ENCODE measurements around the gene TNPO1.
"Not testable (repeated sequence)": the region's sequence is repeated elsewhere in the genome, so short reads cannot be mapped to it uniquely, and the experiment has no call there.

Gene TNPO1

GRCh38 chr5:72816284-72817075, at the start of gene TNPO1:
TNPO1 (plus strand) TSS chr5:72816661; CDS start chr5:72816738, 77 bp downstream.
- DNase-seq (ENCODE audit: low read depth, low spot score): no peak
- H3K27ac ChIP-seq: peak within 1 kb of the TSS; percentile 88

DNA sequence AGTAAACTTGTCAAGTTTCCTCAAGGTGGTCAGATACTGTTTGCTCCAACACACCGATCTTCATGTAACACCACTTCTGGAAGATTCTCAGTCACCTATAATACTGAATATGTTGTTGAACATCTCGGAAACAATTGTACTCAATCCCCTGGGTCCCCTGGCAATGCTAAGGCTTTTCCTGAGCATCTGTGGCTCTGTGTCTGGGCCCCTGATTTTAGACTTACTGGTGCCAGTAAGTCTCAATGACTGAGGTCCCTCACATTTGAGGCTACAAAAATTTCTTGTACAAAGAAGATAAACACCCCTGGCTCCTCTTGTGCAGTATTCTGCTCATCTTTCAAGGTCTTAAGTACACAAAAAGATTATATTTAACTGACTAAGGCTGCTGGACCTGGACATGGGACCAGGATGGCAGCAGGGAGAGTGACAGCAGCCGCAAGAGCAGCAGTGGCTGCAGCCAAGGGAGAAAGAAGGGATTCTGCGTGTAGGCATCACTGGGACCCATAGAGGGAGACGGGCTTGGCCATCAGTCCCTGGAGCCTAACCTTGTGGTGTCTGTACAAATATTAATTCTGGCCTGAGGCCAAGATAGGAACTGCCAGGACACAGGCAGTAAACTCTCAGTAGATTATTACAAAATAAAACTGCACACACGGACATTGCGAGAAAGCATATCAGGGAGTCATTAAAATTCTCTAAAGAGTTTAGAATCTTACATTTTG, 49.0 kb upstream of the TNPO1 start:
- DNase-seq (ENCODE audit: low read depth, low spot score): no peak

GRCh38 chr5:72770266-72770665, 46.2 kb upstream of the TNPO1 start:
- no peak for DNase-seq (ENCODE audit: low read depth, low spot score)
- no peak overlapping the region for H3K27ac ChIP-seq

More for the DNA sequence above, 49.0 kb upstream of the TNPO1 start:
- H3K27ac ChIP-seq: no peak overlapping the region

GRCh38 chr5:72776684-72777083, 39.8 kb upstream of the TNPO1 start:
- DNase-seq (ENCODE audit: low read depth, low spot score): no peak
- no peak overlapping the region for H3K27ac ChIP-seq

- no peak for DNase-seq (ENCODE audit: low read depth, low spot score)
- H3K27ac ChIP-seq: no peak overlapping the region
Observed at GRCh38 chr5:72779520-72779919, 36.9 kb upstream of the TNPO1 start.

DNA sequence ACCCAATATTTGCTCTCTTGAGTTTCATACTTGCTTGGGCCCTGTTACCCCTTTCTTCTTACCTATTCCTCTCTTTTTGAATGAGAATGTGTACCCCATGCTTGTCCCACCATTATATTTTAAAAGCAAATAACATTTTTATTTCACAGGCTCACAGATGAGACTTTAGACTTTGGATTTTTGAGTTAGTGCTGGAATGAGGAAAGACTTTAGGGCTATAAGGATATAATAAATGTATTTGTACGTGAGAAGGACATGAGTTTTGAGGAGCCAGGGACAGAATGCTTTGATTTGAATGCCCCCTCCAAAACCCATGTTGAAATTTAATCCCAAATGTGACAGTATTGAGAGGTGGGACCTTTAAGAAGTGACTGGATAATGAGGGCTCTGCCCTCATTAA, 33.1 kb upstream of the TNPO1 start:
- no peak overlapping the region for H3K27ac ChIP-seq
- DNase-seq (ENCODE audit: low read depth, low spot score): no peak

GRCh38 chr5:72784129-72784528, 32.3 kb upstream of the TNPO1 start:
- no peak overlapping the region for H3K27ac ChIP-seq

GRCh38 chr5:72785801-72786200, 30.7 kb upstream of the TNPO1 start:
- DNase-seq (ENCODE audit: low read depth, low spot score): no peak
- H3K27ac ChIP-seq: no peak overlapping the region

More at GRCh38 chr5:72784129-72784528, 32.3 kb upstream of the TNPO1 start:
- DNase-seq (ENCODE audit: low read depth, low spot score): no peak

- H3K27ac ChIP-seq: no peak overlapping the region
- no peak for DNase-seq (ENCODE audit: low read depth, low spot score)
Observed at GRCh38 chr5:72786676-72787075, 29.8 kb upstream of the TNPO1 start.

GRCh38 chr5:72788866-72789505, 27.5 kb upstream of the TNPO1 start:
- peak overlapping the region; percentile 85 for H3K27ac ChIP-seq
- DNase-seq (ENCODE audit: low read depth, low spot score): peak; percentile 79

DNA sequence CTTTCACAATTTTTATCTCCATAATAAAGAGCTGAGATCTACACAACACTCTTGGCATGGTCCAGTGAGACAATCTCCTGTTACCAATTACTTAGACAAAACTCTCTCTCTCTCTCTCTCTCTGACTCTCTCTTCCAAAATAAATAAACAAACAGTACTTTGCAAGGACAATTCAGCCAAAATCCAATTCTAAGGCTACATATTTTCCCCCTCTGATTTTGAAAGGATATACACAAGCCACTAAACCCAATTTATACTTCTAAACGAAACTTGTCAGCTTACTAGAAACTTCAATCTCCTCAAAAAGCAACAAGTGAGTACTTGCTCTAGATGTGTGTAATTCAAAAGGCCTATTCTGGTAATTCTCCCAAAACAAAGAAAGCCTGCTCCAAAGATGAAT, 26.3 kb upstream of the TNPO1 start:
- H3K27ac ChIP-seq: peak overlapping the region; percentile 12
- DNase-seq (ENCODE audit: low read depth, low spot score): peak; percentile 10

- DNase-seq (ENCODE audit: low read depth, low spot score); H3K27ac ChIP-seq: not testable (repeated sequence)
Observed at GRCh38 chr5:72792662-72793061, 23.8 kb upstream of the TNPO1 start.

DNA sequence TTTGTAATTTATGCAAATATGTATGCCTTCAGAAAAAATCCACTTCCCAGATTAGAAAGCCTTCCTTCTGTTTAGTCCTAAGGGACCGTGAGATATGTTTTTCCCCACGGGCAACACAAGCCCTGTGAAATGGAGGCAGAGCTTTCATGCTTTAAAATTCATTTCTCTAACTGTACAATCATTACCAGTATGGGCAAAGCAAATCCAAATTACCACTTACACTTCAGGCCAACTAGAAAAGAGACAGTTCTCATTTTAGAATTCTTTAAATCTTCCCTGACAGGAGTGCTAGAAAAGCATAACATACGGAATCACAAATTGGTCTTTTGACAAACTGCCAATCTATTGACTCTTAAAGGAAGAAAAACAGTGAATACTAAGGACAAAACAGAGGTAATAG, 20.5 kb upstream of the TNPO1 start:
- H3K27ac ChIP-seq: no peak overlapping the region
- DNase-seq (ENCODE audit: low read depth, low spot score): no peak

DNA sequence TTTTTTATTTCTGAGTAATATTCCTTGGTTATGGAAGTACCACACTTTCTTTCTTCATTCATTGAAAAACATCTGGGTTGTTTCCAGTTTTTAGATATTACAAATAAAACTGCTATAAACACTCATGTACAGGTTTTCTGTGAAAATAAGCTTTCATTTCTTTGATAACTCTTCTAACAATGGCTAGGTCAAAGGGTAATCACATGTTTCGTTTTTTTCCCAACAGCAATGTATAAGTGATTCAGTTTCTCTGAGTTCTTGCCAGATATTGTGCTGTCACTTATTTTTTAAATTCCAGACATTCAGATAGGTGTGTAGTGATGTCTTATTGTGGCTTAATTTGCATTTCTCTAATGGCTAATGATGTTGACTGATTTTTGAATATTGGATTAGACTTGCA, 16.7 kb upstream of the TNPO1 start:
- DNase-seq (ENCODE audit: low read depth, low spot score): no peak
- H3K27ac ChIP-seq: no peak overlapping the region

DNA sequence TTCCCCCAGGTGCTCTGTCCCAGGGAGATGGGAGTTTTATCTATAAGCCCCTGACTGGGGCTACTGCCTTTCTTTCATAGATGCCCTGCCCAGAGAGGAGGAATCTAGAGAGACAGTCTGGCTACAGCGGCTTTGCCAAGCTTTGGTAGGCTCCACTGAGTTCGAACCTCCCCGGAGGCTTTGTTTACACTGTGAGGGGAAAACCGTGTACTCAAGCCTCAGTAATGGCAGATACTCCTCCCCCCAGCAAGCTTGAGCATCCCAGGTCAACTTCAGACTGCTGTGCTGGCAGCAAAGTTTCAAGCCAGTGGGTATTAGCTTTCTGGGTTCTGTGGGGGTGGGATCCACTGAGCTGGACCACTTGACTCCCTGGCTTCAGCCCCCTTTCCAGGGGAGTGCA, 7.8 kb upstream of the TNPO1 start:
- not testable (repeated sequence) for H3K27ac ChIP-seq; DNase-seq (ENCODE audit: low read depth, low spot score)

- DNase-seq (ENCODE audit: low read depth, low spot score): no peak
- H3K27ac ChIP-seq: no peak overlapping the region
Observed at GRCh38 chr5:72811849-72812248, 4.6 kb upstream of the TNPO1 start.

GRCh38 chr5:72812488-72812887, 4.0 kb upstream of the TNPO1 start:
- no peak for DNase-seq (ENCODE audit: low read depth, low spot score)
- H3K27ac ChIP-seq: no peak overlapping the region

DNA sequence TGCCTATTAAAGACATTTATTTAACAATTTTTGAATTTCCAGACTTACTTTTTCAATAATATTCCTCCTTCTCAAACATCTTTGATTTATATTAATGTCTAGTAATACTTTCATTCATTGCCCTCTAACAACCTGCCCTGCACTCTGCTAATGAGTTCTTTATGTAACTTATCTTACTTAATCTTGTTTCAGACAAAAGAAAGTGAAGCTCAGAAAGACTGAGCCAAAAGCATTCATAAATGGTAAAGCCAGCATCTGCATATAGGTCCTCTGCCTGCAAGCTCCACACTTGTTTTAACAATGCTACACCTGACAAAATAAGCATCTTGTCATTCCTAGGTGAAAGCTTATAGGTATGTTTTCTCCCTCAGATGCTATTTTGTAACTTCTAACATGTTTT, 2.4 kb upstream of the TNPO1 start:
- DNase-seq (ENCODE audit: low read depth, low spot score): no peak
- no peak overlapping the region for H3K27ac ChIP-seq

DNA sequence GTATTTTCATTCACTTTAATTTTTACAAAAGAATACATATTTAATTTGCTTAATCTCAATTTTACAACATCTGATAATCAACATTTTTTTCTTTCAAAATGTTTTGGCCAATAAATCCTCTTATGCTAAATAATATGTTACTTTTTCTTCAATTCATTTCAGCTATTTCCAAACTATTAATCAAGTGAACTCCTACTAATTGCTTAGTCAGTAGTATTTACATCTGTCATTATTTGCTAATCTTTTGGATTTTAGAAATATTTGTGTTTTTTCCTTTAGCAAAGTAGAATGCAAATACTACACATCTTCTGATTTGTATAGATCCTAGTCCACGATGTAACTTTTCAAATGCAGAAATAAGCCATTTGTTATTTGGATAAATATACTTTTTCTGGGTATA, 1.6 kb upstream of the TNPO1 start:
- peak overlapping the region; percentile 88 for H3K27ac ChIP-seq
- no peak for DNase-seq (ENCODE audit: low read depth, low spot score)

GRCh38 chr5:72815580-72816283, 729 bp upstream of the TNPO1 start:
- DNase-seq (ENCODE audit: low read depth, low spot score): no peak
- H3K27ac ChIP-seq: peak overlapping the region; percentile 88

Measured in epithelial cell of prostate (primary cell).